Vagina (tissue), 2 donors: Measurements from ENCODE around the gene MRPS31.

Experiments
- CTCF ChIP-seq, 3 experiments: fragments of 450-650 bp in 2 of 3; fragments of 200-600 bp in 1 of 3; sonication (generic) in 1 of 3; IDR thresholded peaks; one replicate each; pipeline ENCODE4 v1.5.1; 2017 to 2019; ENCODE audit warnings: antibody characterized with exemption in 3 of 3, mild to moderate bottlenecking in 2 of 3, moderate library complexity in 2 of 3
- POLR2A ChIP-seq, 2 donors: fragments of 450-650 bp; IDR thresholded peaks; one replicate each; pipeline ENCODE4 v1.6.1; 2017; ENCODE audit warnings: antibody characterized with exemption in 2 of 2, mild to moderate bottlenecking in 2 of 2, moderate library complexity in 2 of 2

- TF ChIP-seq CTCF (IDR thresholded peaks at IDR 0.05) (no peak), POLR2A (IDR thresholded peaks at IDR 0.05) (no peak)
These were observed 42.9 kb upstream of the MRPS31 start for GRCh38 chr13:40813667-40814454.
